GM12878 (cell line): ENCODE data around the gene ANO7. TPM values are rescaled to one million over a fixed set of nuclear protein-coding genes. Genes with fewer than 3 reads are reported as not detected.

Experiments
- ATAC-seq: fragments of 200-7000 bp; cut with Tn5 transposase; 3 replicates; pipeline ENCODE4 v1.9.1; 2020; ENCODE audit warnings: mild to moderate bottlenecking, moderate library complexity
- BruUV-seq: library from RNA; stranded (reverse); fragments of 400-500 nt; replicated peaks from 2 replicates; lab custom pipeline; 2021; lab: Mats Ljungman, UMichigan
- CTCF ChIA-PET: fragments of 300-600 bp; sonication (Branson Sonifier 250); formaldehyde crosslinking; extraction: SDS; loops from one replicate; lab custom pipeline; 2021; ENCODE audit warnings: inconsistent platforms; lab: Yijun Ruan, JAX
- POLR2A ChIA-PET: fragments of 350-600 bp; formaldehyde crosslinking; extraction: SDS; loops from one replicate; lab custom pipeline; 2021; ENCODE audit warnings: inconsistent platforms; lab: Charles Lee
- RAD21 ChIA-PET: fragments of 300-600 bp; sonication (Branson Sonifier 250); formaldehyde crosslinking; loops from one replicate; lab custom pipeline; 2023; ENCODE audit warnings: antibody characterized with exemption; ENCODE audit not compliant: unreplicated experiment; lab: Charles Lee
- SMC1A ChIA-PET: fragments of 300-600 bp; sonication (Branson Sonifier 250); formaldehyde crosslinking; loops from one replicate; lab custom pipeline; 2023; ENCODE audit not compliant: unreplicated experiment, uncharacterized antibody; lab: Charles Lee
- DNase-seq: peaks from one replicate; pipeline ENCODE4 v3.0.0-alpha.2; 2011; ENCODE audit warnings: low read depth, low spot score
- FAIRE-seq: peaks from 3 replicates; lab custom pipeline; 2011; peaks lifted over from hg19 to GRCh38; lab: Jason Lieb, UNC
- H2AFZ ChIP-seq: 2 replicates; pipeline ENCODE4 v1.6.0; 2011; ENCODE audit warnings: low read depth, low read length, control low read depth; ENCODE audit not compliant: control insufficient read depth
- H3K27ac ChIP-seq: 2 replicates; pipeline ENCODE4 v1.5.1; 2011; ENCODE audit warnings: control low read depth; ENCODE audit not compliant: control insufficient read depth, insufficient read depth
- H3K27me3 ChIP-seq, 2 experiments: replicated peaks in 1 of 2; 2 replicates each; pipeline versions ENCODE4 v1.6.0 to v1.6.1; 2011; ENCODE audit warnings: low read length in 1 of 2; ENCODE audit not compliant: control insufficient read depth in 2 of 2, insufficient read depth in 2 of 2
- H3K36me3 ChIP-seq, 2 experiments: 2 replicates each; pipeline ENCODE4 v1.5.1; 2011; ENCODE audit warnings: low read length in 1 of 2; ENCODE audit not compliant: control insufficient read depth in 2 of 2, insufficient read depth in 2 of 2
- H3K4me1 ChIP-seq: 2 replicates; pipeline ENCODE4 v1.6.1; 2011; ENCODE audit warnings: mild to moderate bottlenecking, low read length, moderate library complexity, mixed read lengths; ENCODE audit not compliant: control insufficient read depth, insufficient read depth
- H3K4me2 ChIP-seq: 2 replicates; pipeline ENCODE4 v1.6.0; 2011; ENCODE audit warnings: control low read depth; ENCODE audit not compliant: control insufficient read depth, insufficient read depth
- H3K4me3 ChIP-seq: fragments of 200-600 bp; sonication (generic); 2 replicates; pipeline ENCODE4 v1.5.1; 2016
- H3K79me2 ChIP-seq: 2 replicates; pipeline ENCODE4 v1.6.0; 2011; ENCODE audit warnings: low read length; ENCODE audit not compliant: control insufficient read depth, insufficient read depth
- H3K9ac ChIP-seq: 2 replicates; pipeline ENCODE4 v1.8.0; 2011; ENCODE audit warnings: low read length, control low read depth, mixed read lengths; ENCODE audit not compliant: control insufficient read depth, insufficient read depth
- H3K9me3 ChIP-seq: replicated peaks from 3 replicates; pipeline ENCODE4 v1.5.1; 2011; ENCODE audit warnings: mild to moderate bottlenecking, low read length; ENCODE audit not compliant: control insufficient read depth, insufficient read depth
- H4K20me1 ChIP-seq: 2 replicates; pipeline ENCODE4 v1.6.0; 2011; ENCODE audit not compliant: control insufficient read depth, insufficient read depth
- CBX3 ChIP-seq: fragments of 200-600 bp; sonication (generic); IDR thresholded peaks from 2 replicates; pipeline ENCODE4 v1.6.1; 2016; ENCODE audit warnings: low read depth, borderline replicate concordance
- CEBPZ ChIP-seq: fragments of 150-350 bp; IDR thresholded peaks from 2 replicates; pipeline ENCODE4 v1.6.1; 2016; ENCODE audit warnings: low read depth, low read length
- EED ChIP-seq: sonication (generic); IDR thresholded peaks from 2 replicates; pipeline ENCODE4 v1.6.1; 2016; ENCODE audit warnings: antibody characterized with exemption, low read depth
- KAT2A ChIP-seq: conservative IDR thresholded peaks from 2 replicates; pipeline ENCODE4 v1.6.1; 2011; ENCODE audit warnings: low read depth, low read length; ENCODE audit not compliant: control insufficient read depth
- SREBF2 ChIP-seq: IDR thresholded peaks from 2 replicates; pipeline ENCODE4 v1.6.1; 2012; ENCODE audit warnings: mild to moderate bottlenecking, low read length
- STAT3 ChIP-seq: IDR thresholded peaks from 2 replicates; pipeline ENCODE4 v1.6.1; 2011; ENCODE audit warnings: low read depth, low read length, improper control_type of control experiment
- TCF3 ChIP-seq: IDR thresholded peaks from 2 replicates; pipeline ENCODE4 v1.6.1; 2012; ENCODE audit warnings: low read depth, mild to moderate bottlenecking, low read length, borderline replicate concordance; ENCODE audit not compliant: insufficient read depth
- ZNF24 ChIP-seq: fragments of 450-650 bp; IDR thresholded peaks from 2 replicates; pipeline ENCODE4 v1.6.1; 2017; ENCODE audit warnings: antibody characterized with exemption, mild to moderate bottlenecking
- WGBS: methylation state at CpG from one replicate; pipeline ENCODE4 v1.1.6; 2016; ENCODE audit warnings: low lambda C conversion rate; ENCODE audit not compliant: insufficient replicate concordance, insufficient coverage; ENCODE audit errors: missing lambda C conversion rate; 5-methylcytosine and 5-hydroxymethylcytosine counted together
- in situ Hi-C: fragments of 300-500 bp; cut with MboI; formaldehyde crosslinking; loops from 9 replicates; pipeline ENCODE4 v1.14.3; 2018; ENCODE audit warnings: mixed read lengths
- intact Hi-C: fragments of 100-400 bp; cut with micrococcal nuclease; formaldehyde crosslinking; loops from one replicate; pipeline ENCODE4 v1.14.2; 2022; ENCODE audit not compliant: unreplicated experiment
- polyA plus RNA-seq, 11 experiments: library from polyadenylated mRNA; depleted of rRNA in 4 of 11; unstranded in 6 of 11; stranded (reverse) in 5 of 11; fragments of >200 nt; fragmentation: Nextera tagmentation in 4 of 11; fragmentation: Illumina TruSeq in 1 of 11; extraction: Ambion mirVana in 4 of 11; extraction: Trizol in 1 of 11; gene quantifications; 1 replicate in 1 of 11; 2 replicates in 10 of 11; pipeline versions ENCODE4 v1.2.1 to v1.2.3, GENCODE V29; 2011 to 2016; ENCODE audit warnings: inconsistent platforms in 2 of 11, missing spikeins in 2 of 11, low read depth in 1 of 11
- total RNA-seq, 4 experiments: library from RNA; depleted of rRNA in 3 of 4; stranded (reverse); fragments of >200 nt in 3 of 4; fragmentation: Illumina TruSeq in 1 of 4; extraction: Trizol in 1 of 4; gene quantifications; 2 replicates each; pipeline versions ENCODE4 v1.2.1 to v1.2.3, GENCODE V29; 2013 to 2021
- TF ChIP-seq, protein P1 (sequence below), 3 experiments: IDR thresholded peaks in 2 of 3; conservative IDR thresholded peaks in 1 of 3; 2 replicates each; pipeline ENCODE4 v1.5.1; 2011; ENCODE audit warnings: low read depth in 3 of 3, low read length in 3 of 3, mild to moderate bottlenecking in 3 of 3, control low read depth in 2 of 3, moderate library complexity in 2 of 3, inconsistent platforms in 1 of 3, mixed read lengths in 1 of 3; ENCODE audit not compliant: control insufficient read depth in 2 of 3, insufficient read depth in 1 of 3; ENCODE audit errors: extremely low read depth in 1 of 3

The ANO7 gene
- total and polyA plus RNA-seq, 10 of the 15 experiments (the other 5 are each of a cell fraction or from before 2014, with no cell fraction given) = 0.08 to 1.4 (median 0.44) TPM

- no peak for TF ChIP-seq KAT2A
Observed at GRCh38 chr2:241202268-241202585, 13.8 kb downstream of the ANO7 start (continued).

GRCh38 chr2:241202681-241203080 lies 14.2 kb downstream of the ANO7 start:
- Histone ChIP-seq H3K27me3 (no peaks in the 10 kb centered on the region), H3K4me1 (no peaks in the 10 kb centered on the region), H2AFZ (no peak overlapping the region)
- ATAC-seq = no peak
- in situ Hi-C loops = no loop called here
- POLR2A ChIA-PET = no interaction called here
- no peak for TF ChIP-seq TCF3
- TF ChIP-seq CBX3 = no peak
- no peak for TF ChIP-seq ZNF24
- no peak for TF ChIP-seq SREBF2
- TF ChIP-seq, protein P1, sequence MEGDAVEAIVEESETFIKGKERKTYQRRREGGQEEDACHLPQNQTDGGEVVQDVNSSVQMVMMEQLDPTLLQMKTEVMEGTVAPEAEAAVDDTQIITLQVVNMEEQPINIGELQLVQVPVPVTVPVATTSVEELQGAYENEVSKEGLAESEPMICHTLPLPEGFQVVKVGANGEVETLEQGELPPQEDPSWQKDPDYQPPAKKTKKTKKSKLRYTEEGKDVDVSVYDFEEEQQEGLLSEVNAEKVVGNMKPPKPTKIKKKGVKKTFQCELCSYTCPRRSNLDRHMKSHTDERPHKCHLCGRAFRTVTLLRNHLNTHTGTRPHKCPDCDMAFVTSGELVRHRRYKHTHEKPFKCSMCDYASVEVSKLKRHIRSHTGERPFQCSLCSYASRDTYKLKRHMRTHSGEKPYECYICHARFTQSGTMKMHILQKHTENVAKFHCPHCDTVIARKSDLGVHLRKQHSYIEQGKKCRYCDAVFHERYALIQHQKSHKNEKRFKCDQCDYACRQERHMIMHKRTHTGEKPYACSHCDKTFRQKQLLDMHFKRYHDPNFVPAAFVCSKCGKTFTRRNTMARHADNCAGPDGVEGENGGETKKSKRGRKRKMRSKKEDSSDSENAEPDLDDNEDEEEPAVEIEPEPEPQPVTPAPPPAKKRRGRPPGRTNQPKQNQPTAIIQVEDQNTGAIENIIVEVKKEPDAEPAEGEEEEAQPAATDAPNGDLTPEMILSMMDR (IDR thresholded peaks at IDR 0.05 in 2 of 3, conservative IDR thresholded peaks at IDR 0.05 in 1 of 3; ENCODE audit: control insufficient read depth in 2 of 3, extremely low read depth in 1 of 3, insufficient read depth in 1 of 3, low read depth in 3 of 3, low read length in 3 of 3) = no peak
- TF ChIP-seq CEBPZ = no peak
- TF ChIP-seq EED = no peak
- TF ChIP-seq STAT3 = no peak
- TF ChIP-seq, all 136 proteins: peak for 0
- H4K20me1 ChIP-seq = no peaks in the 10 kb centered on the region
- no peak overlapping the region for H3K4me3 ChIP-seq
- FAIRE-seq = no peak
- no peak overlapping the region for H3K9ac ChIP-seq
- DNase-seq = no peak
- H3K4me2 ChIP-seq = no peak overlapping the region
- no peaks in the 10 kb centered on the region for H3K9me3 ChIP-seq
- ChIA-PET CTCF (no interaction called here), SMC1A (no interaction called here), RAD21 (no interaction called here)
- H3K27ac ChIP-seq = no peak overlapping the region
- H3K36me3 ChIP-seq = no peaks in the 10 kb centered on the region
- H3K79me2 ChIP-seq = no peaks in the 10 kb centered on the region
- WGBS = 53% methylated on average over 9 of the region's 9 CpGs
- intact Hi-C loops = no loop called here
- BruUV-seq = no TSS peak
